ENCODE data around the gene KRTAP22-2.

Gene KRTAP22-2

DNA sequence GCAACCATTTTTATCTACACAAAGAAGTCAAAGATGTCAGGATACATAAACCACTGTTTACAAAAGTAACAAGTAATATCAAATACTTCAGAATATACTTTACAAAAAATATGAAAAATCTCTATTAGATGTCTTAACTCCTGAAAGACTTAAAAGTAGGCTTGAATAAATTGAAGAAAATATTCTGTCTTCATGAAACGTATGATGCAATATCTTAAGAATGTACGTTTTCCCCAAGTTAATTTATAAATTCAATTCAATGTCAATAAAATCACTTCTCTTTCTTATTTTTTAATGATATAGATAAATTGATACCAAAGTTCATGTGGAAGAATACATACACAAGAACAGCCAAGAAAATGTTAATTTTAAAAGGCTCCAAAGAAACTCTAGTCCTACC, 35.1 kb downstream of the KRTAP22-2 start (continued):
- TF ChIP-seq, protein P1, sequence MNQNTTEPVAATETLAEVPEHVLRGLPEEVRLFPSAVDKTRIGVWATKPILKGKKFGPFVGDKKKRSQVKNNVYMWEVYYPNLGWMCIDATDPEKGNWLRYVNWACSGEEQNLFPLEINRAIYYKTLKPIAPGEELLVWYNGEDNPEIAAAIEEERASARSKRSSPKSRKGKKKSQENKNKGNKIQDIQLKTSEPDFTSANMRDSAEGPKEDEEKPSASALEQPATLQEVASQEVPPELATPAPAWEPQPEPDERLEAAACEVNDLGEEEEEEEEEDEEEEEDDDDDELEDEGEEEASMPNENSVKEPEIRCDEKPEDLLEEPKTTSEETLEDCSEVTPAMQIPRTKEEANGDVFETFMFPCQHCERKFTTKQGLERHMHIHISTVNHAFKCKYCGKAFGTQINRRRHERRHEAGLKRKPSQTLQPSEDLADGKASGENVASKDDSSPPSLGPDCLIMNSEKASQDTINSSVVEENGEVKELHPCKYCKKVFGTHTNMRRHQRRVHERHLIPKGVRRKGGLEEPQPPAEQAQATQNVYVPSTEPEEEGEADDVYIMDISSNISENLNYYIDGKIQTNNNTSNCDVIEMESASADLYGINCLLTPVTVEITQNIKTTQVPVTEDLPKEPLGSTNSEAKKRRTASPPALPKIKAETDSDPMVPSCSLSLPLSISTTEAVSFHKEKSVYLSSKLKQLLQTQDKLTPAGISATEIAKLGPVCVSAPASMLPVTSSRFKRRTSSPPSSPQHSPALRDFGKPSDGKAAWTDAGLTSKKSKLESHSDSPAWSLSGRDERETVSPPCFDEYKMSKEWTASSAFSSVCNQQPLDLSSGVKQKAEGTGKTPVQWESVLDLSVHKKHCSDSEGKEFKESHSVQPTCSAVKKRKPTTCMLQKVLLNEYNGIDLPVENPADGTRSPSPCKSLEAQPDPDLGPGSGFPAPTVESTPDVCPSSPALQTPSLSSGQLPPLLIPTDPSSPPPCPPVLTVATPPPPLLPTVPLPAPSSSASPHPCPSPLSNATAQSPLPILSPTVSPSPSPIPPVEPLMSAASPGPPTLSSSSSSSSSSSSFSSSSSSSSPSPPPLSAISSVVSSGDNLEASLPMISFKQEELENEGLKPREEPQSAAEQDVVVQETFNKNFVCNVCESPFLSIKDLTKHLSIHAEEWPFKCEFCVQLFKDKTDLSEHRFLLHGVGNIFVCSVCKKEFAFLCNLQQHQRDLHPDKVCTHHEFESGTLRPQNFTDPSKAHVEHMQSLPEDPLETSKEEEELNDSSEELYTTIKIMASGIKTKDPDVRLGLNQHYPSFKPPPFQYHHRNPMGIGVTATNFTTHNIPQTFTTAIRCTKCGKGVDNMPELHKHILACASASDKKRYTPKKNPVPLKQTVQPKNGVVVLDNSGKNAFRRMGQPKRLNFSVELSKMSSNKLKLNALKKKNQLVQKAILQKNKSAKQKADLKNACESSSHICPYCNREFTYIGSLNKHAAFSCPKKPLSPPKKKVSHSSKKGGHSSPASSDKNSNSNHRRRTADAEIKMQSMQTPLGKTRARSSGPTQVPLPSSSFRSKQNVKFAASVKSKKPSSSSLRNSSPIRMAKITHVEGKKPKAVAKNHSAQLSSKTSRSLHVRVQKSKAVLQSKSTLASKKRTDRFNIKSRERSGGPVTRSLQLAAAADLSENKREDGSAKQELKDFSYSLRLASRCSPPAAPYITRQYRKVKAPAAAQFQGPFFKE (tag by site-specific recombination; IDR thresholded peaks at IDR 0.05; ENCODE audit: borderline replicate concordance) = no peak
- no peak for TF ChIP-seq ZNF239 (tag by site-specific recombination; IDR thresholded peaks at IDR 0.05)

DNA sequence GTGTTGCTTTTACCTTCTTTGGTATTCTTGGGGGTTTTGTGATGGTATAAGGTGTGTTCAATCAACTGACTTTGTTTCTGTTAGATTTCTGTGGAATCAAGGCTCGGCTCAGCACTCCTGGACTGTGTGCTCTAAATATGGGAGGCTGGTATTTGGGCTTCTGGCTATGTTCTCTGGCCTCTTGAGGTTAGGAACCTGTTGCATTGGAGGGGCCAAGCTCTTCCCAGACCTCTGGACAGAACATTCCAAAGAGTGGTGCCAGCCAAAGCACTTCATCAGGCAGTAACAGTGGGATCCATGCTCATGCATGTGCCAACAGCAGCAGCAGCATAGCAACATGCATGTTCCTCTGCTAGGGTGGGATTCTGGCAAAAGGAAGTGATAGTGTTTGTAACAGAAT, 37.4 kb downstream of the KRTAP22-2 start:
- Histone ChIP-seq H3K9me3 (ENCODE audit: control insufficient read depth, insufficient read depth, low read depth, low read length) (no peaks in the 10 kb centered on the region), H3K4me3 (ENCODE audit: low read depth, low read length) (no peak overlapping the region), H3K27ac (ENCODE audit: extremely low read depth, low read depth, low read length) (no peak overlapping the region), H3K4me1 (ENCODE audit: control insufficient read depth, insufficient read depth, low read length) (no peaks in the 10 kb centered on the region), H3K36me3 (ENCODE audit: control insufficient read depth in 2 of 2, insufficient read depth in 1 of 2, low read length in 2 of 2) (no peaks in the 10 kb centered on the region)
- POLR2A ChIA-PET = no interaction called here
- TF ChIP-seq SCRT2 (tag by site-specific recombination; IDR thresholded peaks at IDR 0.05) = peak; percentile 30; the same call in 1 of the 2 replicates
- TF ChIP-seq ZBTB21 (tag by site-specific recombination; IDR thresholded peaks at IDR 0.05) = no peak
- TF ChIP-seq ZNF416 (tag by site-specific recombination; IDR thresholded peaks at IDR 0.05) = no peak
- TF ChIP-seq ZFP69B (tag by site-specific recombination; IDR thresholded peaks at IDR 0.05) = no peak
- TF ChIP-seq MEIS1 (CRISPR knock-in tag; IDR thresholded peaks at IDR 0.05; ENCODE audit: borderline replicate concordance) = no peak
- no peak for TF ChIP-seq ZNF24 (tag by site-specific recombination; IDR thresholded peaks at IDR 0.05)
- CTCF ChIA-PET = interaction anchor here (0.7 kb wide), 1 partner anchor 143 kb away, joined by 3 read pairs; no protein-coding TSS in a partner anchor

DNA sequence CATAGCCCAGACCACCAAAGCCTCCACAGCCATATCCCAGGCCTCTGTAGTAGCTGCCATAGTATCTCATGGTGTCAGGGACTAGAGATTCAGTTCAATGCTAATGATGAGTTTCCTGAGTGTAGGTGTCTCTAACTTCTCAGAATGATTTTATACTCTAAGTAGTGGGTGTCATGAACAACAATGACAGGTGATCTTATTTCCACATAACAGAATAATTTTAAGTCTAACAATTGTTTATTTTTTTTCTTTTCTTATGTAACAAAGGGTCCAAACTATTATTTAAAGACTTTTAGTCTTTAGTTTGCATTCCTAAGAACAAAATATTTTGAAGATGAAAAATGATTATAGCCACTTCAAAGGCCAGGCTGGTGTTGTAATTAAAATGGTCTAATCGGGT, 48.4 kb downstream of the KRTAP22-2 start, which contains the start of gene KRTAP19-6:
KRTAP19-6 (minus strand) TSS at position 101 of the 400 bp plus-strand sequence; CDS start at position 70, 31 bp downstream.
- POLR2A ChIA-PET = no interaction called here
- no peak within 1 kb of the TSS for H3K27ac ChIP-seq (ENCODE audit: extremely low read depth, low read depth, low read length)
- no peaks in the 10 kb centered on the region for H3K4me1 ChIP-seq (ENCODE audit: control insufficient read depth, insufficient read depth, low read length)
- H3K4me3 ChIP-seq (ENCODE audit: low read depth, low read length) = no peak within 1 kb of the TSS
- H3K36me3 ChIP-seq (ENCODE audit: control insufficient read depth in 2 of 2, insufficient read depth in 1 of 2, low read length in 2 of 2) = no peaks in the 10 kb centered on the region
- CTCF ChIA-PET = interaction anchor here (0.7 kb wide), 1 partner anchor 194 kb away, joined by 3 read pairs; no protein-coding TSS in a partner anchor
- no peaks in the 10 kb centered on the region for H3K9me3 ChIP-seq (ENCODE audit: control insufficient read depth, insufficient read depth, low read depth, low read length)
- TF ChIP-seq, protein P2, sequence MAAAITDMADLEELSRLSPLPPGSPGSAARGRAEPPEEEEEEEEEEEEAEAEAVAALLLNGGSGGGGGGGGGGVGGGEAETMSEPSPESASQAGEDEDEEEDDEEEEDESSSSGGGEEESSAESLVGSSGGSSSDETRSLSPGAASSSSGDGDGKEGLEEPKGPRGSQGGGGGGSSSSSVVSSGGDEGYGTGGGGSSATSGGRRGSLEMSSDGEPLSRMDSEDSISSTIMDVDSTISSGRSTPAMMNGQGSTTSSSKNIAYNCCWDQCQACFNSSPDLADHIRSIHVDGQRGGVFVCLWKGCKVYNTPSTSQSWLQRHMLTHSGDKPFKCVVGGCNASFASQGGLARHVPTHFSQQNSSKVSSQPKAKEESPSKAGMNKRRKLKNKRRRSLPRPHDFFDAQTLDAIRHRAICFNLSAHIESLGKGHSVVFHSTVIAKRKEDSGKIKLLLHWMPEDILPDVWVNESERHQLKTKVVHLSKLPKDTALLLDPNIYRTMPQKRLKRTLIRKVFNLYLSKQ (tag by site-specific recombination; IDR thresholded peaks at IDR 0.05; ENCODE audit: borderline replicate concordance) = no peak
- TF ChIP-seq ZNF391 (tag by site-specific recombination; IDR thresholded peaks at IDR 0.05; ENCODE audit: borderline replicate concordance, low read depth) (no peak), ZNF16 (tag by site-specific recombination; IDR thresholded peaks at IDR 0.05; ENCODE audit: low read depth) (no peak), ZNF670 (tag by site-specific recombination; IDR thresholded peaks at IDR 0.05; ENCODE audit: low read depth) (no peak), ZNF214 (tag by site-specific recombination; IDR thresholded peaks at IDR 0.05; ENCODE audit: borderline replicate concordance) (no peak), ZNF473 (tag by site-specific recombination; IDR thresholded peaks at IDR 0.05) (no peak), WT1 (tag by site-specific recombination; IDR thresholded peaks at IDR 0.05) (no peak), SCRT1 (tag by site-specific recombination; IDR thresholded peaks at IDR 0.05; ENCODE audit: borderline replicate concordance) (no peak), SP2 (tag by site-specific recombination; IDR thresholded peaks at IDR 0.05) (no peak)
- TF ChIP-seq, protein P3, sequence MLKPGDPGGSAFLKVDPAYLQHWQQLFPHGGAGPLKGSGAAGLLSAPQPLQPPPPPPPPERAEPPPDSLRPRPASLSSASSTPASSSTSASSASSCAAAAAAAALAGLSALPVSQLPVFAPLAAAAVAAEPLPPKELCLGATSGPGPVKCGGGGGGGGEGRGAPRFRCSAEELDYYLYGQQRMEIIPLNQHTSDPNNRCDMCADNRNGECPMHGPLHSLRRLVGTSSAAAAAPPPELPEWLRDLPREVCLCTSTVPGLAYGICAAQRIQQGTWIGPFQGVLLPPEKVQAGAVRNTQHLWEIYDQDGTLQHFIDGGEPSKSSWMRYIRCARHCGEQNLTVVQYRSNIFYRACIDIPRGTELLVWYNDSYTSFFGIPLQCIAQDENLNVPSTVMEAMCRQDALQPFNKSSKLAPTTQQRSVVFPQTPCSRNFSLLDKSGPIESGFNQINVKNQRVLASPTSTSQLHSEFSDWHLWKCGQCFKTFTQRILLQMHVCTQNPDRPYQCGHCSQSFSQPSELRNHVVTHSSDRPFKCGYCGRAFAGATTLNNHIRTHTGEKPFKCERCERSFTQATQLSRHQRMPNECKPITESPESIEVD (tag by site-specific recombination; IDR thresholded peaks at IDR 0.05) = no peak
- TF ChIP-seq, protein P4, sequence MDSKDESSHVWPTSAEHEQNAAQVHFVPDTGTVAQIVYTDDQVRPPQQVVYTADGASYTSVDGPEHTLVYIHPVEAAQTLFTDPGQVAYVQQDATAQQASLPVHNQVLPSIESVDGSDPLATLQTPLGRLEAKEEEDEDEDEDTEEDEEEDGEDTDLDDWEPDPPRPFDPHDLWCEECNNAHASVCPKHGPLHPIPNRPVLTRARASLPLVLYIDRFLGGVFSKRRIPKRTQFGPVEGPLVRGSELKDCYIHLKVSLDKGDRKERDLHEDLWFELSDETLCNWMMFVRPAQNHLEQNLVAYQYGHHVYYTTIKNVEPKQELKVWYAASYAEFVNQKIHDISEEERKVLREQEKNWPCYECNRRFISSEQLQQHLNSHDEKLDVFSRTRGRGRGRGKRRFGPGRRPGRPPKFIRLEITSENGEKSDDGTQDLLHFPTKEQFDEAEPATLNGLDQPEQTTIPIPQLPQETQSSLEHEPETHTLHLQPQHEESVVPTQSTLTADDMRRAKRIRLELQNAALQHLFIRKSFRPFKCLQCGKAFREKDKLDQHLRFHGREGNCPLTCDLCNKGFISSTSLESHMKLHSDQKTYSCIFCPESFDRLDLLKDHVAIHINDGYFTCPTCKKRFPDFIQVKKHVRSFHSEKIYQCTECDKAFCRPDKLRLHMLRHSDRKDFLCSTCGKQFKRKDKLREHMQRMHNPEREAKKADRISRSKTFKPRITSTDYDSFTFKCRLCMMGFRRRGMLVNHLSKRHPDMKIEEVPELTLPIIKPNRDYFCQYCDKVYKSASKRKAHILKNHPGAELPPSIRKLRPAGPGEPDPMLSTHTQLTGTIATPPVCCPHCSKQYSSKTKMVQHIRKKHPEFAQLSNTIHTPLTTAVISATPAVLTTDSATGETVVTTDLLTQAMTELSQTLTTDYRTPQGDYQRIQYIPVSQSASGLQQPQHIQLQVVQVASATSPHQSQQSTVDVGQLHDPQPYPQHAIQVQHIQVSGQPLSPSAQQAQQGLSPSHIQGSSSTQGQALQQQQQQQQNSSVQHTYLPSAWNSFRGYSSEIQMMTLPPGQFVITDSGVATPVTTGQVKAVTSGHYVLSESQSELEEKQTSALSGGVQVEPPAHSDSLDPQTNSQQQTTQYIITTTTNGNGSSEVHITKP (tag by site-specific recombination; IDR thresholded peaks at IDR 0.05) = no peak

Measured in HEK293 (cell line).